ENCODE data around the gene SH3BP4. TPM values are rescaled to one million over a fixed set of nuclear protein-coding genes. Genes with fewer than 3 reads are reported as not detected.

Gene SH3BP4
- total and polyA plus RNA-seq, 2 of the 8 experiments (the other 6 are each of a cell fraction or from before 2014, with no cell fraction given), result 28.3 to 35.4 TPM

- TF ChIP-seq GABPA (IDR thresholded peaks at IDR 0.05; ENCODE audit: borderline replicate concordance, insufficient read depth, low read length) (no peak), RAD21 (IDR thresholded peaks at IDR 0.05 in 1 of 2, conservative IDR thresholded peaks at IDR 0.05 in 1 of 2; ENCODE audit: low read depth in 2 of 2, low read length in 2 of 2) (no peak), SIRT6 (IDR thresholded peaks at IDR 0.05; ENCODE audit: low read length) (no peak), BCL11A (IDR thresholded peaks at IDR 0.05; ENCODE audit: low read depth in 2 of 2, low read length in 2 of 2) (no peak), CHD7 (IDR thresholded peaks at IDR 0.05; ENCODE audit: insufficient replicate concordance, low read length) (no peak), NANOG (IDR thresholded peaks at IDR 0.05; ENCODE audit: insufficient read depth, low read depth, low read length, poor library complexity, severe bottlenecking) (no peak), TCF12 (IDR thresholded peaks at IDR 0.05; ENCODE audit: low read depth, low read length) (no peak), RXRA (IDR thresholded peaks at IDR 0.05; ENCODE audit: insufficient read depth, low read depth, low read length) (no peak)
Observed at GRCh38 chr2:234999740-235000425, 48.1 kb downstream of the SH3BP4 start (continued).
